ENCODE measurements around the gene SPINK5. TPM values are rescaled to one million over a fixed set of nuclear protein-coding genes. Genes with fewer than 3 reads are reported as not detected.

The SPINK5 gene
- total and polyA plus RNA-seq, 2 experiments from 2014 or later, result 3.0 to 4.4 TPM

DNA sequence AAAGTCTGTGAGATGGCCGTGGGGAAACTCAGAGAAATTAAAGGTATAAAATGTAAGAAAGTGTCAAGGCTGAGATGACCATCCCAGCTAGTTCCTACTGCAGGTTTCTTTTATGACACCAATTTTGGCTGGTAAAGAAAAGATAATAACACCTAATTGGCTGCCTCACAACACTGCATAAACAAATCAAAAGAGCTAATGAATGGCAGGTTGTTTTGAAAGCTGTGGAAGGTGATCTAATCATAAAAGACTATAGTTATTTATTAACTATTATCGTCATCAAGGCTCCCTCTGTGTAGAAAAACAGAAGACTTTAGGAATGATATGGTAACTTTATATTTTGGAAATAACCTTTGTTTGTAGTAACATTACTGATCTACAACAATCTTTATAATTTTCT is 3.5 kb upstream of the SPINK5 start:
- DNase-seq (ENCODE audit: low spot score), result no peak
- WGBS (ENCODE audit: low lambda C conversion rate, missing lambda C conversion rate), result 41% methylated on average over 2 of the region's 2 CpGs
- no peaks in the 10 kb centered on the region for H3K4me1 ChIP-seq (ENCODE audit: insufficient read depth)

DNA sequence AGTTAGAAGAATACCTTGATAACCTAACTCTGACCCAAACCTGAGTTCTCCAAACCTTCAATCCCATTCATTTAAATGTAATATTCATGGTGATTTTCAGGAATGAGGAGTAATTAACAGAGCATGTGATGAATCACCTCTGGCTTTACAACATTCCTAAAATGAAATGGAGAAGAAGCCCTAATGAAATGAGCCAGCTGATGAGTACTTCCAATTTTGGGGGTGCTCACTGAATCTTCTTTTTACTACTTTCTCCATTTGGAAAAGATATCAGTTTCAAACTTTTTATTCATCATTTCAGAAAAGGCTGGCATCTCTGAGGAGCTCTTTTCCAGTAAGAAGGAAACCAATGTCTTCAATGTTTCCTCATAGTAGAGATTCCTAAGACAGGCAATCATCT is 2.9 kb upstream of the SPINK5 start:
- no peaks in the 10 kb centered on the region for H4K20me1 ChIP-seq (ENCODE audit: insufficient read depth, poor library complexity, severe bottlenecking)
- no peaks in the 10 kb centered on the region for H3K36me3 ChIP-seq (replicated peaks; ENCODE audit: insufficient read depth, low read depth)
- no peak overlapping the region for H3K4me2 ChIP-seq
- no peak for DNase-seq (ENCODE audit: low spot score)
- H3K9me3 ChIP-seq (ENCODE audit: low read depth), result peaks cover under 1% of the 10 kb centered on the region
- H2AFZ ChIP-seq, result no peak overlapping the region
- no peaks in the 10 kb centered on the region for H3K79me2 ChIP-seq
- H3K9me2 ChIP-seq (replicated peaks; ENCODE audit: insufficient read depth), result no peaks in the 10 kb centered on the region
- TF ChIP-seq EZH2 (IDR thresholded peaks at IDR 0.05; ENCODE audit: borderline replicate concordance), result no peak
- TF ChIP-seq, protein P1, sequence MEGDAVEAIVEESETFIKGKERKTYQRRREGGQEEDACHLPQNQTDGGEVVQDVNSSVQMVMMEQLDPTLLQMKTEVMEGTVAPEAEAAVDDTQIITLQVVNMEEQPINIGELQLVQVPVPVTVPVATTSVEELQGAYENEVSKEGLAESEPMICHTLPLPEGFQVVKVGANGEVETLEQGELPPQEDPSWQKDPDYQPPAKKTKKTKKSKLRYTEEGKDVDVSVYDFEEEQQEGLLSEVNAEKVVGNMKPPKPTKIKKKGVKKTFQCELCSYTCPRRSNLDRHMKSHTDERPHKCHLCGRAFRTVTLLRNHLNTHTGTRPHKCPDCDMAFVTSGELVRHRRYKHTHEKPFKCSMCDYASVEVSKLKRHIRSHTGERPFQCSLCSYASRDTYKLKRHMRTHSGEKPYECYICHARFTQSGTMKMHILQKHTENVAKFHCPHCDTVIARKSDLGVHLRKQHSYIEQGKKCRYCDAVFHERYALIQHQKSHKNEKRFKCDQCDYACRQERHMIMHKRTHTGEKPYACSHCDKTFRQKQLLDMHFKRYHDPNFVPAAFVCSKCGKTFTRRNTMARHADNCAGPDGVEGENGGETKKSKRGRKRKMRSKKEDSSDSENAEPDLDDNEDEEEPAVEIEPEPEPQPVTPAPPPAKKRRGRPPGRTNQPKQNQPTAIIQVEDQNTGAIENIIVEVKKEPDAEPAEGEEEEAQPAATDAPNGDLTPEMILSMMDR (IDR thresholded peaks at IDR 0.05; ENCODE audit: poor library complexity), result no peak
- TF ChIP-seq EZH2phosphoT487 (IDR thresholded peaks at IDR 0.05; ENCODE audit: low read depth, severe bottlenecking, unreplicated experiment), result no peak
- no peak overlapping the region for H3K4me3 ChIP-seq
- H3K27me3 ChIP-seq, result no peaks in the 10 kb centered on the region
- H3K4me1 ChIP-seq (ENCODE audit: insufficient read depth), result no peaks in the 10 kb centered on the region
- H3K27ac ChIP-seq, result no peak overlapping the region

More for the DNA sequence above, 3.5 kb upstream of the SPINK5 start:
- Histone ChIP-seq H3K9me3 (ENCODE audit: low read depth) (peaks cover 6% of the 10 kb centered on the region), H3K4me2 (no peak overlapping the region), H3K9me2 (replicated peaks; ENCODE audit: insufficient read depth) (no peaks in the 10 kb centered on the region), H4K20me1 (ENCODE audit: insufficient read depth, poor library complexity, severe bottlenecking) (no peaks in the 10 kb centered on the region), H3K79me2 (no peaks in the 10 kb centered on the region), H3K36me3 (replicated peaks; ENCODE audit: insufficient read depth, low read depth) (no peaks in the 10 kb centered on the region), H2AFZ (no peak overlapping the region), H3K27me3 (no peaks in the 10 kb centered on the region), H3K27ac (no peak overlapping the region), H3K4me3 (no peak overlapping the region)
- TF ChIP-seq, protein P1 (IDR thresholded peaks at IDR 0.05; ENCODE audit: poor library complexity), result no peak
- no peak for TF ChIP-seq EZH2 (IDR thresholded peaks at IDR 0.05; ENCODE audit: borderline replicate concordance)
- TF ChIP-seq EZH2phosphoT487 (IDR thresholded peaks at IDR 0.05; ENCODE audit: low read depth, severe bottlenecking, unreplicated experiment), result no peak

DNA sequence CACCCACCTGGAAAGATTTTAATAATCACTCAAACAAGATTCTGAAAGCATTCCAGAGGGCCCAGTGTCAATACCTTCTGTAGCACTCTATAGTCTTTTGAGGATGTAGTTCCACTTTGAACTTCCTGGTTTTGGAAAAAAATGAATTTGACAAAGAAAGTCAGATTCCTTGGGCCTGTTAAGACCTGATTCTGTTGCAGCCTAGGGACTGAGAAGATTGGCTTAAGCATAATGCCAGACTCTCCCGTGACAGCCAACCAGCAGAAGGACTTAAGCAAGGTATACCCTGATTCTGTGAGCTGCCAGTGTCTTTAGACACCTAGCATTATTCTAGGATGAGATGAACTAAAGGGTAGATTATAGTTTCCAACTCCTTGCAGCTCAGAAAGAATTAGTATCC is 6.8 kb downstream of the SPINK5 start:
- 84% methylated on average over 1 of the region's 1 CpG for WGBS (ENCODE audit: low lambda C conversion rate, missing lambda C conversion rate)
- Histone ChIP-seq H3K27ac (no peak overlapping the region), H2AFZ (no peak overlapping the region), H3K27me3 (no peaks in the 10 kb centered on the region), H3K9me2 (replicated peaks; ENCODE audit: insufficient read depth) (no peaks in the 10 kb centered on the region), H3K4me3 (no peak overlapping the region), H3K4me2 (no peak overlapping the region), H4K20me1 (ENCODE audit: insufficient read depth, poor library complexity, severe bottlenecking) (no peaks in the 10 kb centered on the region), H3K4me1 (ENCODE audit: insufficient read depth) (no peaks in the 10 kb centered on the region), H3K79me2 (no peaks in the 10 kb centered on the region), H3K36me3 (replicated peaks; ENCODE audit: insufficient read depth, low read depth) (no peaks in the 10 kb centered on the region), H3K9me3 (ENCODE audit: low read depth) (no peaks in the 10 kb centered on the region)
- DNase-seq (ENCODE audit: low spot score), result no peak
- TF ChIP-seq EZH2 (IDR thresholded peaks at IDR 0.05; ENCODE audit: borderline replicate concordance) (no peak), EZH2phosphoT487 (IDR thresholded peaks at IDR 0.05; ENCODE audit: low read depth, severe bottlenecking, unreplicated experiment) (no peak)
- TF ChIP-seq, protein P1 (IDR thresholded peaks at IDR 0.05; ENCODE audit: poor library complexity), result no peak

DNA sequence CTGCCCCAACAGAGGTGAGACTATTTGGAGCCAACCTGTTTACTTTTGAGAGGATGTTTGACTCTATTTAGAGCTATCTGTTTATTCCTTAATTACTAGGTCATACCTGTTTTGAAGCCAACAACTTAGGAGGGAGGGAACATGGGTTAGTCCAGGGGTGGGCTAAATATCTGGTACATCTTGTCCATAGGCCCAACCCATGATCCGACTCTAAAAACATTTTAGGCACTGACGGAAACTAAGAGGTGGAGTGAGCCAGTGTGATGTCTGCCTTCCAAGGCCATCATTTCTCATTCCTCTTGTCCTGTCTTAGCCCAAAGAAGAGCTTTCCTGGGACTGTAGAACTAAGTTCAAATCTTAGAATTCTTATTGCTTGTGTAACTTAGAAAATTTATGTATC is 8.4 kb downstream of the SPINK5 start:
- WGBS (ENCODE audit: low lambda C conversion rate, missing lambda C conversion rate), result 94% methylated on average over 2 of the region's 2 CpGs

More for the DNA sequence above, 8.4 kb downstream of the SPINK5 start:
- Histone ChIP-seq H3K9me3 (ENCODE audit: low read depth) (no peaks in the 10 kb centered on the region), H3K9me2 (replicated peaks; ENCODE audit: insufficient read depth) (no peaks in the 10 kb centered on the region), H3K4me3 (no peak overlapping the region), H3K4me1 (ENCODE audit: insufficient read depth) (no peaks in the 10 kb centered on the region), H3K27ac (no peak overlapping the region), H2AFZ (no peak overlapping the region), H3K36me3 (replicated peaks; ENCODE audit: insufficient read depth, low read depth) (no peaks in the 10 kb centered on the region), H4K20me1 (ENCODE audit: insufficient read depth, poor library complexity, severe bottlenecking) (no peaks in the 10 kb centered on the region), H3K79me2 (no peaks in the 10 kb centered on the region), H3K4me2 (no peak overlapping the region), H3K27me3 (no peaks in the 10 kb centered on the region)
- DNase-seq (ENCODE audit: low spot score), result no peak
- TF ChIP-seq, protein P1 (IDR thresholded peaks at IDR 0.05; ENCODE audit: poor library complexity), result no peak
- TF ChIP-seq EZH2 (IDR thresholded peaks at IDR 0.05; ENCODE audit: borderline replicate concordance) (no peak), EZH2phosphoT487 (IDR thresholded peaks at IDR 0.05; ENCODE audit: low read depth, severe bottlenecking, unreplicated experiment) (no peak)

Data from hepatocyte (in vitro differentiated cells).